Lung (tissue), 12 donors: ENCODE data around the gene FAM200B. TPM values are rescaled to one million over a fixed set of nuclear protein-coding genes. Genes with fewer than 3 reads are reported as not detected.

Experiments
- ATAC-seq: fragments of 200-7000 bp; cut with Tn5 transposase; one replicate; pipeline ENCODE4 v1.9.1; 2020; ENCODE audit warnings: moderate number of reproducible peaks; ENCODE audit not compliant: insufficient read depth, low FRiP score
- DNase-seq, 3 donors: peaks; one replicate each; pipeline ENCODE4 v3.0.0-alpha.2; 2013 to 2017
- H3K27ac ChIP-seq, 2 donors: one replicate each; pipeline ENCODE4 v1.5.1; 2013; ENCODE audit warnings: mild to moderate bottlenecking in 2 of 2, moderate library complexity in 2 of 2, control low read depth in 1 of 2, inconsistent platforms in 1 of 2, low read depth in 1 of 2, low read length in 1 of 2
- H3K27me3 ChIP-seq, 3 donors: one replicate each; pipeline ENCODE4 v1.5.1; 2013; ENCODE audit warnings: low read length in 2 of 3; ENCODE audit not compliant: control insufficient read depth in 3 of 3, insufficient read depth in 3 of 3
- H3K36me3 ChIP-seq, 4 donors: one replicate each; pipeline ENCODE4 v1.5.1; 2013; ENCODE audit warnings: low read length in 4 of 4, mild to moderate bottlenecking in 1 of 4, moderate library complexity in 1 of 4; ENCODE audit not compliant: control insufficient read depth in 4 of 4, insufficient read depth in 4 of 4
- H3K4me1 ChIP-seq, 5 donors: one replicate each; pipeline ENCODE4 v1.5.1; 2013; ENCODE audit warnings: low read length in 5 of 5, mild to moderate bottlenecking in 2 of 5, moderate library complexity in 1 of 5; ENCODE audit not compliant: control insufficient read depth in 5 of 5, insufficient read depth in 5 of 5
- H3K4me3 ChIP-seq: one replicate; pipeline ENCODE4 v1.5.1; 2013; ENCODE audit warnings: mild to moderate bottlenecking, control low read depth, moderate library complexity
- H3K9ac ChIP-seq, 2 donors: one replicate each; pipeline ENCODE4 v1.5.1; 2013; ENCODE audit warnings: low read length in 2 of 2, control low read depth in 1 of 2; ENCODE audit not compliant: insufficient read depth in 1 of 2
- H3K9me3 ChIP-seq, 4 donors: one replicate each; pipeline ENCODE4 v1.5.1; 2013; ENCODE audit warnings: low read length in 3 of 4, mild to moderate bottlenecking in 1 of 4, moderate library complexity in 1 of 4; ENCODE audit not compliant: control insufficient read depth in 4 of 4, insufficient read depth in 3 of 4
- CTCF ChIP-seq: IDR thresholded peaks from 2 replicates; pipeline ENCODE4 v1.5.1; 2012; ENCODE audit warnings: mild to moderate bottlenecking; ENCODE audit errors: control extremely low read depth, extremely low read depth
- WGBS, 2 donors: extraction: QIAGEN DNeasy Blood & Tissue Kit; methylation state at CpG; one replicate each; pipeline ENCODE4 v1.1.7; 2013; 5-methylcytosine and 5-hydroxymethylcytosine counted together
- polyA plus RNA-seq, 2 donors: library from polyadenylated mRNA; stranded (reverse); fragments of 200-250 nt; gene quantifications; one replicate each; pipeline ENCODE4 v1.2.1, GENCODE V29; 2013
- total RNA-seq, 2 donors: library from RNA; depleted of rRNA in 1 of 2; stranded (reverse); fragments of >200 nt in 1 of 2; gene quantifications; one replicate each; pipeline ENCODE4 v1.2.1, GENCODE V29; 2014 to 2021
- donor health status: control.
- donor health status: control.
- donor health status: Bipolar disorder and iron deficiency.
- donor health status: healthy.
- donor health status: DM: yes; HTN: yes; CAD: no.

The FAM200B gene
- total and polyA plus RNA-seq, 4 donors = 19.3 to 56.0 (median 27.2) TPM

DNA sequence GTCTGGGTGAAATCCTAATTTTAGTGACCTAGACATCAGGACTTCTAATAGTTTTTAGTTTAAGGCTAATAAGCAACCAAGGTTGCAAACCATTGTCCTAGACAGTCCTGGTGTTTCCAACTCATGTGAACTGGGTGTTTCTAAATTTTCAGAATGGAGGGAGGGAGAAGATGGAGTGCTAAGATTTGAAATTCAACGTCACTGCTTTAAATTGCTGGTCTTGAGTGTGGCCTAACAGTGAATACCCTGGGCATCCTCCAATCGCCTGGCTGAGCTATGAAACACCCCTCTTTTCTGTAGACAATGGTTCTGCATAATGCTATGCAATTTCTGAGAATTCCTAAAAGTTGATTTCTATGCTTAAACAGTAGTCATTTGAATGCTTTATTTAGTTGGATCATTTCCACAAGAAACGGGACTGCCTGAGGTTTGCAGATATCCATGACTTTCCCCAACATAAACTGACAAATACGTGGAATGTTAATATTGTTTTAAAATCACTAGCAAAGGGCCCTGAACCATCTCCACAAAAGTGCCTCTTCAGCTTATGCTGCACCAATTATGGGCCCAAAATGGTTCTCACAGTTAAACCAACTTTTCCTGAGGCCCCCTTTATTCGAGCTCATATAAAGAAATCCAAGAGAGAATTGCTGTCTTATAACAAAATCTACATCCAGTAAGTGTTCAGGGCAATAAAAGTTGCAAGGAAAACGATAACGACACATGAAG lies 27.6 kb upstream of the FAM200B start:
- ATAC-seq = no peak
- no peak for TF ChIP-seq CTCF
- Histone ChIP-seq H3K9ac (peak overlapping the region; percentile 80 to 96), H3K4me3 (peak overlapping the region; percentile 100), H3K36me3 (no peaks in the 10 kb centered on the region), H3K9me3 (no peaks in the 10 kb centered on the region), H3K27me3 (no peaks in the 10 kb centered on the region), H3K27ac (peak overlapping the region; percentile 95 to 100), H3K4me1 (peaks cover 2 to 46% (median 16%) of the 10 kb centered on the region in 5 donors)
- WGBS, 2 donors = 2% methylated on average over 7 of the region's 7 CpGs
- peak; percentile 62 to 91 (median 87) for DNase-seq

GRCh38 chr4:15654593-15655222 lies 26.9 kb upstream of the FAM200B start:
- ATAC-seq (peak; percentile 36), DNase-seq (peak; percentile 63 to 76 (median 71))
- Histone ChIP-seq H3K27ac (peak overlapping the region; percentile 95 to 100), H3K36me3 (no peaks in the 10 kb centered on the region), H3K9ac (peak overlapping the region; percentile 80 to 96), H3K27me3 (no peaks in the 10 kb centered on the region), H3K4me3 (peak overlapping the region; percentile 100), H3K4me1 (peaks cover 2 to 45% (median 16%) of the 10 kb centered on the region in 5 donors), H3K9me3 (no peaks in the 10 kb centered on the region)
- no peak for TF ChIP-seq CTCF
- 0% methylated on average over 36 to 66 of the region's 66 CpGs for WGBS, 2 donors

- TF ChIP-seq CTCF = no peak
- no peaks in the 10 kb centered on the region for H3K9me3 ChIP-seq
- peak; percentile 79 for ATAC-seq
- H3K36me3 ChIP-seq = no peaks in the 10 kb centered on the region
- 4 to 8% methylated on average over 55 to 85 of the region's 85 CpGs for WGBS, 2 donors
- H3K9ac ChIP-seq = peak within 1 kb of the TSS; percentile 93 to 98
- H3K27ac ChIP-seq = peak within 1 kb of the TSS; percentile 97 to 100
- H3K27me3 ChIP-seq = no peaks in the 10 kb centered on the region
- DNase-seq = peak; percentile 86 to 95 (median 92)
- H3K4me1 ChIP-seq = peaks cover 2 to 40% (median 9%) of the 10 kb centered on the region in 5 donors
- peak within 1 kb of the TSS; percentile 100 for H3K4me3 ChIP-seq
Observed at GRCh38 chr4:15655223-15656037, 26.2 kb upstream of the FAM200B start, which contains the start of gene FBXL5. TSS of gene FBXL5 (minus strand) at chr4:15655357. CDS start at chr4:15655287, 70 bp downstream.
